A549 (cell line): Measurements from ENCODE around the gene KERA.

ENCODE experiments used
- JUNB ChIP-seq: fragments of >200 bp; sonication (Bioruptor Twin); formaldehyde crosslinking; IDR thresholded peaks from 2 replicates; pipeline ENCODE4 v1.6.1; 2016
- POLR2A ChIP-seq: IDR thresholded peaks from 2 replicates; pipeline ENCODE4 v1.6.1; 2012; ENCODE audit warnings: mild to moderate bottlenecking, low read length
- RCOR1 ChIP-seq: fragments of 150-350 bp; IDR thresholded peaks from 2 replicates; pipeline ENCODE4 v1.6.1; 2014; ENCODE audit warnings: antibody characterized with exemption, low read length, low read depth
- RFX5 ChIP-seq: fragments of 450-650 bp; IDR thresholded peaks from 2 replicates; pipeline ENCODE4 v1.7.1; 2014; ENCODE audit warnings: antibody characterized with exemption, mild to moderate bottlenecking, moderate library complexity
- TF ChIP-seq, protein P1 (sequence below): IDR thresholded peaks from 2 replicates; pipeline ENCODE4 v1.6.1; 2012
- TF ChIP-seq, protein P2 (sequence below): fragments of >200 bp; sonication (Bioruptor Twin); formaldehyde crosslinking; IDR thresholded peaks from 3 replicates; pipeline ENCODE4 v1.5.1; 2016
- TF ChIP-seq, protein P3 (sequence below): fragments of 200-600 bp; sonication (generic); IDR thresholded peaks from 2 replicates; pipeline ENCODE4 v1.6.1; 2016; ENCODE audit warnings: antibody characterized with exemption, mild to moderate bottlenecking, moderate library complexity

DNA sequence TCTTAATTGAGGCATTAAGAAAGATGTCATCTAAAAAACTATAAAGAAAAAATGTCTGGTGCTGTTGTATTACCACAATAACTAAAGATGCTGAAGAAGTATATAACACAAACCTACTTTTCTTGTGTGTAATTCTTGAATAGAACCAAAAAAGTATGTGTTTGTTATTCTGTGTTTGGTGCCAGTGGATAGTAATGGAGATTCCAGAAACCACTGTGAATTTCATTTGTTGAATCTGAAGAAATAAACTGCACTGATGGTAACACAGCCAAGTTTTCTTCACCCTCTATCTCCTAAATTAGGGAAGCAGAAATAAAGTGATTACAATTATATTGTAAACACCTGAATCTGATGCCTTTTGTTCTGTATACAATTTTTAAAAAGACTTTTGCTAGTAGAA lies 13.1 kb upstream of the KERA start:
- TF ChIP-seq JUNB, result no peak
- TF ChIP-seq POLR2A, result no peak
- TF ChIP-seq, protein P1, sequence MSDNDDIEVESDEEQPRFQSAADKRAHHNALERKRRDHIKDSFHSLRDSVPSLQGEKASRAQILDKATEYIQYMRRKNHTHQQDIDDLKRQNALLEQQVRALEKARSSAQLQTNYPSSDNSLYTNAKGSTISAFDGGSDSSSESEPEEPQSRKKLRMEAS, result no peak
- no peak for TF ChIP-seq RCOR1
- TF ChIP-seq, protein P2, sequence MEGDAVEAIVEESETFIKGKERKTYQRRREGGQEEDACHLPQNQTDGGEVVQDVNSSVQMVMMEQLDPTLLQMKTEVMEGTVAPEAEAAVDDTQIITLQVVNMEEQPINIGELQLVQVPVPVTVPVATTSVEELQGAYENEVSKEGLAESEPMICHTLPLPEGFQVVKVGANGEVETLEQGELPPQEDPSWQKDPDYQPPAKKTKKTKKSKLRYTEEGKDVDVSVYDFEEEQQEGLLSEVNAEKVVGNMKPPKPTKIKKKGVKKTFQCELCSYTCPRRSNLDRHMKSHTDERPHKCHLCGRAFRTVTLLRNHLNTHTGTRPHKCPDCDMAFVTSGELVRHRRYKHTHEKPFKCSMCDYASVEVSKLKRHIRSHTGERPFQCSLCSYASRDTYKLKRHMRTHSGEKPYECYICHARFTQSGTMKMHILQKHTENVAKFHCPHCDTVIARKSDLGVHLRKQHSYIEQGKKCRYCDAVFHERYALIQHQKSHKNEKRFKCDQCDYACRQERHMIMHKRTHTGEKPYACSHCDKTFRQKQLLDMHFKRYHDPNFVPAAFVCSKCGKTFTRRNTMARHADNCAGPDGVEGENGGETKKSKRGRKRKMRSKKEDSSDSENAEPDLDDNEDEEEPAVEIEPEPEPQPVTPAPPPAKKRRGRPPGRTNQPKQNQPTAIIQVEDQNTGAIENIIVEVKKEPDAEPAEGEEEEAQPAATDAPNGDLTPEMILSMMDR, result no peak
- TF ChIP-seq, protein P3, sequence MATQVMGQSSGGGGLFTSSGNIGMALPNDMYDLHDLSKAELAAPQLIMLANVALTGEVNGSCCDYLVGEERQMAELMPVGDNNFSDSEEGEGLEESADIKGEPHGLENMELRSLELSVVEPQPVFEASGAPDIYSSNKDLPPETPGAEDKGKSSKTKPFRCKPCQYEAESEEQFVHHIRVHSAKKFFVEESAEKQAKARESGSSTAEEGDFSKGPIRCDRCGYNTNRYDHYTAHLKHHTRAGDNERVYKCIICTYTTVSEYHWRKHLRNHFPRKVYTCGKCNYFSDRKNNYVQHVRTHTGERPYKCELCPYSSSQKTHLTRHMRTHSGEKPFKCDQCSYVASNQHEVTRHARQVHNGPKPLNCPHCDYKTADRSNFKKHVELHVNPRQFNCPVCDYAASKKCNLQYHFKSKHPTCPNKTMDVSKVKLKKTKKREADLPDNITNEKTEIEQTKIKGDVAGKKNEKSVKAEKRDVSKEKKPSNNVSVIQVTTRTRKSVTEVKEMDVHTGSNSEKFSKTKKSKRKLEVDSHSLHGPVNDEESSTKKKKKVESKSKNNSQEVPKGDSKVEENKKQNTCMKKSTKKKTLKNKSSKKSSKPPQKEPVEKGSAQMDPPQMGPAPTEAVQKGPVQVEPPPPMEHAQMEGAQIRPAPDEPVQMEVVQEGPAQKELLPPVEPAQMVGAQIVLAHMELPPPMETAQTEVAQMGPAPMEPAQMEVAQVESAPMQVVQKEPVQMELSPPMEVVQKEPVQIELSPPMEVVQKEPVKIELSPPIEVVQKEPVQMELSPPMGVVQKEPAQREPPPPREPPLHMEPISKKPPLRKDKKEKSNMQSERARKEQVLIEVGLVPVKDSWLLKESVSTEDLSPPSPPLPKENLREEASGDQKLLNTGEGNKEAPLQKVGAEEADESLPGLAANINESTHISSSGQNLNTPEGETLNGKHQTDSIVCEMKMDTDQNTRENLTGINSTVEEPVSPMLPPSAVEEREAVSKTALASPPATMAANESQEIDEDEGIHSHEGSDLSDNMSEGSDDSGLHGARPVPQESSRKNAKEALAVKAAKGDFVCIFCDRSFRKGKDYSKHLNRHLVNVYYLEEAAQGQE, result no peak
- no peak for TF ChIP-seq RFX5
